AG04450 (cell line): ENCODE measurements around the gene MAD1L1. TPM values are rescaled to one million over a fixed set of nuclear protein-coding genes. Genes with fewer than 3 reads are reported as not detected.
"Not testable (repeated sequence)": the region's sequence is repeated elsewhere in the genome, so short reads cannot be mapped to it uniquely, and the experiment has no call there.

Source experiments
- CTCF ChIA-PET: fragments of 300-600, 350-600 bp; formaldehyde crosslinking; extraction: SDS; loops from one replicate; lab custom pipeline; 2022; ENCODE audit warnings: antibody characterized with exemption, inconsistent platforms; lab: Charles Lee
- POLR2A ChIA-PET: fragments of 350-600 bp; formaldehyde crosslinking; extraction: SDS; loops from one replicate; lab custom pipeline; 2021; ENCODE audit warnings: antibody characterized with exemption, inconsistent platforms; lab: Yijun Ruan, JAX
- DNase-seq: peaks from one replicate; pipeline ENCODE4 v3.0.0-alpha.2; 2011; ENCODE audit warnings: low read depth, low spot score
- H3K27ac ChIP-seq: one replicate; pipeline ENCODE4 v1.5.1; 2012; ENCODE audit warnings: low read depth, low read length, control low read depth
- H3K27me3 ChIP-seq: one replicate; pipeline ENCODE4 v1.6.0; 2012; ENCODE audit warnings: low read length; ENCODE audit not compliant: control insufficient read depth, insufficient read depth
- H3K4me3 ChIP-seq: 2 replicates; pipeline ENCODE4 v1.5.1; 2011; ENCODE audit warnings: mild to moderate bottlenecking, low read depth, low read length, control low read depth
- H3K9me3 ChIP-seq: 2 replicates; pipeline ENCODE4 v1.5.1; 2012; ENCODE audit warnings: low read length; ENCODE audit not compliant: control insufficient read depth, insufficient read depth
- polyA plus RNA-seq: library from polyadenylated mRNA; depleted of rRNA; stranded (reverse); fragments of >200 nt; gene quantifications from 2 replicates; pipeline ENCODE4 v1.2.3, GENCODE V29; 2011
- TF ChIP-seq, protein P1 (sequence below): IDR thresholded peaks from 2 replicates; pipeline ENCODE4 v1.5.1; 2011; ENCODE audit warnings: low read depth, low read length, control low read depth, inconsistent platforms

Gene MAD1L1
- polyA plus RNA-seq, 1 experiment: 11.9 TPM

DNA sequence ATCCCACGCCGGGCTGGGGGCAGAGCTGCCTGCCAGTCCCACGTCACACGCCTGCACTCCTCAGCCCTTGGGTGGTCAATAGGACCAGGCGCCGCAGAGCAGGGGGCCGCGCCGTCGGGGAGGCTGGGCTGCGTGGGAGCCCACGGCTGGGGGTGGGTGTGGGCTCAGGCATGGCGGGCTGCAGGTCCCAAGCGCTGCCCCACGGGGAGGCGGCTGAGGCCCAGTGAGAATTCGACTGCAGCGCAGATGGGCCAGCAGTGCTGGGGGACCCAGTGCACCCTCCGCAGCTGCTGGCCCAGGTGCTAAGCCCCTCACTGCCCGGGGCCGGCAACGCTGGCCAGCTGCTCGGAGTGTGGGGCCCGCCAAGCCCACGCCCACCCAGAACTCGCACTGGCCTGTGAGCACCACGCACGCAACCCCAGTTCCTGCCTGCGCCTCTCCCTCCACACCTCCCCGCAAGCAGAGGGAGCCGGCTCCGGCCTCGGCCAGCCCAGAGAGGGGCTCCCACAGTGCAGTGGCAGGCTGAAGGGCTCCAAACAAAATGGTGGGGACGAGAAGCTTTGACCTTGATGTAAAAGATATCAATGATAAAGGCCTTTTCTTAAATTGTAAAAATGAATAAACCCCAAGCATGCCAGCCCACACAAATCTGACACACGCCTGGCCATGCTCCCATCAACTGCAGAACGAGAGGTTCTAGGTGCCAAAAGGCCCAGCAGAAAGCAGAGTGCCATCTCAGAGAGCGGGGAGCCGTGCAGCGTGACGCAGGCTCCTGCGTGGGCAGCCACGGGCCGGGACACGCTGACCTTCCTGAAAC, 255.5 kb downstream of the MAD1L1 start:
- POLR2A ChIA-PET: no interaction called here
- DNase-seq: no peak
- H3K4me3 ChIP-seq: no peak overlapping the region
- no peak overlapping the region for H3K27ac ChIP-seq
- no peaks in the 10 kb centered on the region for H3K27me3 ChIP-seq
- H3K9me3 ChIP-seq: peaks cover 16% of the 10 kb centered on the region
- CTCF ChIA-PET: no interaction called here
- TF ChIP-seq, protein P1, sequence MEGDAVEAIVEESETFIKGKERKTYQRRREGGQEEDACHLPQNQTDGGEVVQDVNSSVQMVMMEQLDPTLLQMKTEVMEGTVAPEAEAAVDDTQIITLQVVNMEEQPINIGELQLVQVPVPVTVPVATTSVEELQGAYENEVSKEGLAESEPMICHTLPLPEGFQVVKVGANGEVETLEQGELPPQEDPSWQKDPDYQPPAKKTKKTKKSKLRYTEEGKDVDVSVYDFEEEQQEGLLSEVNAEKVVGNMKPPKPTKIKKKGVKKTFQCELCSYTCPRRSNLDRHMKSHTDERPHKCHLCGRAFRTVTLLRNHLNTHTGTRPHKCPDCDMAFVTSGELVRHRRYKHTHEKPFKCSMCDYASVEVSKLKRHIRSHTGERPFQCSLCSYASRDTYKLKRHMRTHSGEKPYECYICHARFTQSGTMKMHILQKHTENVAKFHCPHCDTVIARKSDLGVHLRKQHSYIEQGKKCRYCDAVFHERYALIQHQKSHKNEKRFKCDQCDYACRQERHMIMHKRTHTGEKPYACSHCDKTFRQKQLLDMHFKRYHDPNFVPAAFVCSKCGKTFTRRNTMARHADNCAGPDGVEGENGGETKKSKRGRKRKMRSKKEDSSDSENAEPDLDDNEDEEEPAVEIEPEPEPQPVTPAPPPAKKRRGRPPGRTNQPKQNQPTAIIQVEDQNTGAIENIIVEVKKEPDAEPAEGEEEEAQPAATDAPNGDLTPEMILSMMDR: no peak

DNA sequence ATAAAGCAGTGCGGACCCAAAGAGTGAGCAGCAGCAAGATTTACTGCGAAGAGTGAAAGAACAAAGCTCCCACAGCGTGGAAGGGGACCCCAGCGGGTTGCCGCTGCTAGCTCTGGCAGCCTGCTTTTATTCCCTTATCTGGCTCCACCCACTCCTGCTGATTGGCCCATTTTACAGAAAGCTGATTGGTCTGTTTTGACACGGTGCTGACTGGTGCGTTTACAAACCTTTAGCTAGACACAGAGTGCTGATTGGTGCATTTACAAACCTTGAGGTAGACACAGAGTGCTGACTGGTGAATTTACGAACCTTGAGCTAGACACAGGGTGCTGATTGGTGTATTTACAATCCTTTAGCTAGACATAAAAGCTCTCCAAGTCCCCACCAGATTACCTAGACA, 256.2 kb downstream of the MAD1L1 start:
- H3K4me3 ChIP-seq, DNase-seq, H3K27ac ChIP-seq, POLR2A ChIA-PET, CTCF ChIA-PET, H3K27me3 ChIP-seq: not testable (repeated sequence)
- peaks cover 16% of the 10 kb centered on the region for H3K9me3 ChIP-seq

DNA sequence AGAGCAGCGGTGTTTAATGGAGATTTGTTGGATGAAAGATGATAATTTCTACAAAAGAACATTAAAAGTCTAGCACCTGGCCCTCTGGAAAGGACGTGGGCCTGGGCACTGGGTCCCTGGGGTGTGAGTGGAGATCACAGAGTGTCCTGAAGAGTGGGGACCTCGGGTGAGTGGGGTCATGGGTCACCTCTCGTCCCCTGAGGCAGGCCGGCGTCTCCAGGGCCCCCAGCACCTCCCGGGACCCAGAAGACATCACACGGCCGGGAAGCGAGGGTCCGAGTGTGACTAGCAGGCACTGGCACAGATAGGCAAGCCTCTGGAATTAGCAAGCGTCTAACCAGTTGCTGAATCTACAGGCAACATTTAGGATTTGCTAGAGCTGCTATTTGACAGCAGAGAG, 257.2 kb downstream of the MAD1L1 start:
- no peaks in the 10 kb centered on the region for H3K27me3 ChIP-seq
- POLR2A ChIA-PET: no interaction called here
- DNase-seq: no peak
- H3K27ac ChIP-seq: no peak overlapping the region
- CTCF ChIA-PET: no interaction called here
- no peak overlapping the region for H3K4me3 ChIP-seq
- TF ChIP-seq, protein P1: no peak
- peaks cover 16% of the 10 kb centered on the region for H3K9me3 ChIP-seq

DNA sequence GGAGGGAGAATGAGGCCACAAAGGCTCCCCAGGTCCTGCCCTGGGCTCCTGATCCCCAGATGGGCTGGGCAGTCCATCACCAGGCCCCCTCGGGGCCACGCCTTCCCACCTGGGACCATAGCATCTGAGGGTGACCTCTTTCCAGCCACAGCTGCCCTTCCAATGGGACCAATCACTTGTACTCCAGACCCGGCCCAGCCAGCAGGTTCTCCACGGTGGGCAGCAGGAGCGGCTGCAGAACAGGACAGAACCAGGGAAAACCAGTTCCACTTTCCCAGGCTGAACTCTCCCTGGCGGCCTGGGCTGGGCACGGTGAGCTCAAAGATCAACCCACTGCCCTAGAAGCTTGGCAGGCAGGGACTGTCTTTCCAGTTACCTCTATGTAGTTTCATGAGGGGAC, 257.6 kb downstream of the MAD1L1 start:
- Histone ChIP-seq H3K27me3 (no peaks in the 10 kb centered on the region), H3K4me3 (no peak overlapping the region), H3K27ac (no peak overlapping the region), H3K9me3 (peaks cover 16% of the 10 kb centered on the region)
- DNase-seq: no peak
- POLR2A ChIA-PET: no interaction called here
- CTCF ChIA-PET: interaction anchor here (0.6 kb wide), 1 partner anchor 373 kb away, joined by 5 read pairs; no protein-coding TSS in a partner anchor
- TF ChIP-seq, protein P1: no peak

DNA sequence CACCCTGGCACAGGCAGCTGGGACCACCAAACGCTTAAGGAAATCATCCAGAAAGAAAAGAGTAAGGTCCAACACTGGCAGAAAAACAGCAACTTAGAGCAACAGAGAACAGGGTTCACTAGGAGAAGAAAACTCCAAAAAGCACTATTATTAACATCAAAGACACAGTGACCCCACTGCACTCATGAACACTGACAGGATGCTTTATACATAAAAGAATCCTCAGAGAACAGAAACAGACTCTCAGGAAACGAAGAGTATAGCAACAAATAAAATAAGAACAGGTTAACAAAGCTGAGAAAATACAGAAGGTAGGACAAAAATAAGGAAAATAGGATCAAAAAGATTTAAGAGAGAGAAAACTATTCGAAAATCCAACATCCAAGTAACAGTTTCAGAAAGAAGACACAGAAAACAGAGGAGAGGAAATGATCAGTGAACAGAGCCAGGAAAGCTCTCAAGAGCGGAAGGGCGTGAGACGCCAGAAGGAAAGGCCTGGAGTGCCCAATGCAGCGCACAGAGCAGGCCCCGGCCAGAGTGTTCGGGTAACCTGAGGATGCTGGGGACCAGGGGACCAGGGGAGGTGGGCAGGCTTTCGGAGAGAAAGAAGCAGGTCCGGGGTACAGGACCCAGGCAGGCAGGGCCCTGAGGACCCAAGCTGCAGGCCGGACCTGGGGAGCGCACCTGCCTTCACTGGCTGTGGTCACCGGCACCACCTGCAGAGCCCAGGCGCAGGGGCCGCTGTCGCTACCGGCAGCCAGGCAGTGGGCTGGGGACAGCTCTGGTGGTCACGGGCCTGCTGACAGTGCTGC, 258.2 kb downstream of the MAD1L1 start:
- CTCF ChIA-PET: interaction anchor here (0.6 kb wide), 1 partner anchor 374 kb away, joined by 5 read pairs; no protein-coding TSS in a partner anchor

More for the DNA sequence above, 258.2 kb downstream of the MAD1L1 start:
- no peaks in the 10 kb centered on the region for H3K27me3 ChIP-seq
- no peak overlapping the region for H3K27ac ChIP-seq
- H3K4me3 ChIP-seq: no peak overlapping the region
- DNase-seq: no peak
- POLR2A ChIA-PET: no interaction called here
- TF ChIP-seq, protein P1: no peak
- H3K9me3 ChIP-seq: peaks cover 16% of the 10 kb centered on the region
